ENCODE data around the gene RSPH1. TPM values are rescaled to one million over a fixed set of nuclear protein-coding genes. Genes with fewer than 3 reads are reported as not detected.

The RSPH1 gene
- total RNA-seq, 1 donor from 2014 or later: 0.29 TPM

GRCh38 chr21:42534421-42535378, 38.7 kb upstream of the RSPH1 start:
- no peak for DNase-seq (ENCODE audit: low read depth)
- Histone ChIP-seq H3K36me3 (ENCODE audit: control insufficient read depth, insufficient read depth, low read length) (no peaks in the 10 kb centered on the region), H3K4me3 (ENCODE audit: low read depth, low read length) (no peak overlapping the region), H3K27me3 (ENCODE audit: control insufficient read depth, insufficient read depth, low read length) (no peaks in the 10 kb centered on the region)
- TF ChIP-seq CTCF (IDR thresholded peaks at IDR 0.05; ENCODE audit: insufficient read depth, low read length, poor library complexity, severe bottlenecking): no peak

- Histone ChIP-seq H3K27me3 (ENCODE audit: control insufficient read depth, insufficient read depth, low read length) (no peaks in the 10 kb centered on the region), H3K36me3 (ENCODE audit: control insufficient read depth, insufficient read depth, low read length) (no peaks in the 10 kb centered on the region), H3K4me3 (ENCODE audit: low read depth, low read length) (no peak overlapping the region)
- no peak for DNase-seq (ENCODE audit: low read depth)
- TF ChIP-seq CTCF (IDR thresholded peaks at IDR 0.05; ENCODE audit: insufficient read depth, low read length, poor library complexity, severe bottlenecking): no peak
Observed at GRCh38 chr21:42533963-42534355, 37.9 kb upstream of the RSPH1 start.

GRCh38 chr21:42533306-42533962, 37.4 kb upstream of the RSPH1 start:
- no peak overlapping the region for H3K4me3 ChIP-seq (ENCODE audit: low read depth, low read length)
- H3K27me3 ChIP-seq (ENCODE audit: control insufficient read depth, insufficient read depth, low read length): no peaks in the 10 kb centered on the region
- TF ChIP-seq CTCF (IDR thresholded peaks at IDR 0.05; ENCODE audit: insufficient read depth, low read length, poor library complexity, severe bottlenecking): no peak
- H3K36me3 ChIP-seq (ENCODE audit: control insufficient read depth, insufficient read depth, low read length): no peaks in the 10 kb centered on the region
- no peak for DNase-seq (ENCODE audit: low read depth)

DNA sequence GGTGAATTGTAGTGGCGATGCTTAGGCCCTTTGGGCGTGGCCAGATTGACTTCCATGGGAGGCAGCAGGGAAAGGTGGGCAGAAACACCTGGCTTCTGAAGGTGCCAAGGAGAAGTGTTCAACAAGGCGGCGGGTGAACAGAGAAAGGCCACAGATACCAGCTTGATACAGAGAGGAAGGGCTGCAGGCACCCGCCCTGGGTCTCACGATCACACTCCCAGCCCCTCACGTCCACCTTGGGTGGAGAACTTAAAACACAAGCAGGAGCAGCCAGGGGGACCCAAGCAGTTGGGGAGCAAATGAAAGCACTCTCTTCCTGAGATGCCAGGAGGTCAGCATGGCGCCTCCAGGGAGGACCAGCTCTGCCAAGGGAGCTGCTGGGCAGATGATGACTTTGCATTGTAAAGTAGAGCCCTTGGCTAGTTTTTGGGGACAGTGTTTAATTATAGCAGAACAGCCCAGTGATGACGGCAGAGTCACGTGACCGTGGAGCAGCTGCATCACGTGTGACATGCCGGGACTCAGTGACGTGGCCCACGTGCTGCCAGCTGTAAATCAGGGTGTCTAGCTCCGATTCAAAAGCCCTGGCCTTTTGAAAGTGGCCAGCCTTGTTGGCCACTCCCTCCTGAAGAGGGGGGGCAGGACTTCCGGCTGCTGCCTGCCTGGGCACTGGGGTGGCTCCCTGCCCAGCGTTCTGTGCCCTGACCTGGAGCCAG, 36.6 kb upstream of the RSPH1 start:
- no peak for DNase-seq (ENCODE audit: low read depth)
- H3K27me3 ChIP-seq (ENCODE audit: control insufficient read depth, insufficient read depth, low read length): no peaks in the 10 kb centered on the region
- no peaks in the 10 kb centered on the region for H3K36me3 ChIP-seq (ENCODE audit: control insufficient read depth, insufficient read depth, low read length)
- no peak for TF ChIP-seq CTCF (IDR thresholded peaks at IDR 0.05; ENCODE audit: insufficient read depth, low read length, poor library complexity, severe bottlenecking)
- H3K4me3 ChIP-seq (ENCODE audit: low read depth, low read length): no peak overlapping the region

DNA sequence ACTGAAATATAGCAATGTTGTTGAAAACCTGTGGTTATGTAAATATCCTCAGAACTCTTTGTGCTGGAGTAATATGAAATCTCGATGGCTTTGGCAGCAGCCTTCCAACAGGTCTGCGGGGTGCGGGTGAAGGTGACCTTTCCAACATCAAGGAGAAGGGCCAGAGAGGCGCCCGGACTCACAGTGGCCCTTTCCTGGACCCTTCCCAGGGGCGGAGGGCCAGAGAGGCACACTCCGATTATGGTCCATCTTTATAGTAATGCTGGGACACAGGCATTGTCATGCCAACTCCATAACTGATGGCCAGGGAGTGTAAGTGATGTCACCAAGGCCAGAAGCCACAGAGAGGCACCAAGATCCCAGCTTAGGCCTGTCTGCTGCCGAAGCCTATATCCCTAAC, 35.7 kb upstream of the RSPH1 start:
- Histone ChIP-seq H3K4me3 (ENCODE audit: low read depth, low read length) (no peak overlapping the region), H3K36me3 (ENCODE audit: control insufficient read depth, insufficient read depth, low read length) (no peaks in the 10 kb centered on the region), H3K27me3 (ENCODE audit: control insufficient read depth, insufficient read depth, low read length) (no peaks in the 10 kb centered on the region)
- no peak for TF ChIP-seq CTCF (IDR thresholded peaks at IDR 0.05; ENCODE audit: insufficient read depth, low read length, poor library complexity, severe bottlenecking)
- no peak for DNase-seq (ENCODE audit: low read depth)

Measured in kidney epithelial cell (primary cell).